HepG2 (cell line): Measurements from ENCODE around the gene DNPH1. TPM values are rescaled to one million over a fixed set of nuclear protein-coding genes. Genes with fewer than 3 reads are reported as not detected.
A peak's percentile ranks its signal among the peaks of the same experiment; 100 is the strongest.

Experiments
- ARID5B ChIP-seq: IDR thresholded peaks from 2 replicates; pipeline ENCODE4 v1.4.0; 2020; ENCODE audit warnings: mild to moderate bottlenecking, missing genetic modification reagents
- DPF2 ChIP-seq: sonication (generic); formaldehyde crosslinking; IDR thresholded peaks from 2 replicates; pipeline ENCODE4 v1.4.0; 2020; ENCODE audit warnings: mild to moderate bottlenecking, low read depth, missing genetic modification reagents, borderline replicate concordance
- GATAD1 ChIP-seq: IDR thresholded peaks from 2 replicates; pipeline ENCODE4 v1.6.1; 2016; ENCODE audit warnings: missing genetic modification reagents, missing compliant biosample characterization
- GPBP1L1 ChIP-seq: sonication (generic); formaldehyde crosslinking; IDR thresholded peaks from 2 replicates; pipeline ENCODE4 v1.5.0; 2020; ENCODE audit warnings: mild to moderate bottlenecking, missing genetic modification reagents
- MEIS2 ChIP-seq: sonication (generic); formaldehyde crosslinking; IDR thresholded peaks from 2 replicates; pipeline ENCODE4 v1.9.0; 2021; ENCODE audit warnings: mild to moderate bottlenecking, missing genetic modification reagents
- PRDM10 ChIP-seq: sonication (generic); formaldehyde crosslinking; IDR thresholded peaks from 2 replicates; pipeline ENCODE4 v1.4.0; 2020; ENCODE audit warnings: low read depth, missing genetic modification reagents
- SNAPC5 ChIP-seq: sonication (generic); formaldehyde crosslinking; IDR thresholded peaks from 2 replicates; pipeline ENCODE4 v1.8.1; 2023; ENCODE audit warnings: mild to moderate bottlenecking, missing genetic modification reagents, borderline replicate concordance
- SP140L ChIP-seq: sonication (generic); formaldehyde crosslinking; IDR thresholded peaks from 2 replicates; pipeline ENCODE4 v1.4.0; 2020; ENCODE audit warnings: missing genetic modification reagents, borderline replicate concordance
- TBX2 ChIP-seq: sonication (generic); formaldehyde crosslinking; IDR thresholded peaks from 2 replicates; pipeline ENCODE4 v1.5.0; 2020; ENCODE audit warnings: missing genetic modification reagents, mild to moderate bottlenecking, borderline replicate concordance
- TIGD3 ChIP-seq: sonication (generic); formaldehyde crosslinking; IDR thresholded peaks from 2 replicates; pipeline ENCODE4 v1.5.1; 2020; ENCODE audit warnings: mild to moderate bottlenecking, missing genetic modification reagents, borderline replicate concordance
- YEATS4 ChIP-seq: sonication (generic); formaldehyde crosslinking; IDR thresholded peaks from 2 replicates; pipeline ENCODE4 v1.4.0; 2020; ENCODE audit warnings: missing genetic modification reagents, borderline replicate concordance
- ZFP90 ChIP-seq: sonication (generic); formaldehyde crosslinking; IDR thresholded peaks from 2 replicates; pipeline ENCODE4 v1.8.0; 2022; ENCODE audit warnings: missing genetic modification reagents, mild to moderate bottlenecking, inconsistent platforms, borderline replicate concordance
- ZNF235 ChIP-seq: sonication (generic); formaldehyde crosslinking; IDR thresholded peaks from 2 replicates; pipeline ENCODE4 v1.8.1; 2023; ENCODE audit warnings: mild to moderate bottlenecking, missing genetic modification reagents, borderline replicate concordance
- ZNF256 ChIP-seq: sonication (generic); formaldehyde crosslinking; conservative IDR thresholded peaks from 2 replicates; pipeline ENCODE4 v1.4.0; 2020; ENCODE audit warnings: missing genetic modification reagents
- ZNF558 ChIP-seq: sonication (generic); formaldehyde crosslinking; IDR thresholded peaks from 2 replicates; pipeline ENCODE4 v1.9.0; 2022; ENCODE audit warnings: mild to moderate bottlenecking, missing genetic modification reagents, borderline replicate concordance
- ZNF674 ChIP-seq: sonication (generic); formaldehyde crosslinking; IDR thresholded peaks from 2 replicates; pipeline ENCODE4 v1.5.0; 2020; ENCODE audit warnings: low read depth, mild to moderate bottlenecking, missing genetic modification reagents
- polyA plus RNA-seq, 8 experiments: library from polyadenylated mRNA; depleted of rRNA in 3 of 8; stranded (reverse) in 7 of 8; unstranded in 1 of 8; fragments of >200 nt; fragmentation: Illumina TruSeq in 4 of 8; extraction: Trizol in 4 of 8; gene quantifications; 2 replicates each; pipeline versions ENCODE4 v1.2.1 to v1.2.3, GENCODE V29; 2011 to 2016; ENCODE audit warnings: low read depth in 4 of 8, missing spikeins in 1 of 8, mixed read lengths in 1 of 8; ENCODE audit not compliant: insufficient read depth in 1 of 8
- total RNA-seq, 5 experiments: library from RNA; depleted of rRNA; stranded (reverse); fragments of >200 nt; fragmentation: Illumina TruSeq; extraction: Trizol; gene quantifications; 2 replicates each; pipeline ENCODE4 v1.2.3, GENCODE V29; 2016; ENCODE audit warnings: low read depth in 1 of 5

Gene DNPH1
- total and polyA plus RNA-seq, 2 of the 13 experiments (the other 11 are each of a cell fraction or from before 2014, with no cell fraction given): 56.5 to 75.1 TPM

- TF ChIP-seq MEIS2 (CRISPR knock-in tag) (peak; percentile 89), ZFP90 (CRISPR knock-in tag) (peak; percentile 97; the same call in 1 of the 2 replicates), GPBP1L1 (no peak), ARID5B (CRISPR knock-in tag) (peak; percentile 33; the same call in 1 of the 2 replicates), YEATS4 (CRISPR knock-in tag) (peak; percentile 100), ZNF235 (CRISPR knock-in tag) (peak; percentile 91; the same call in 1 of the 2 replicates), ZNF256 (CRISPR knock-in tag) (0 out of 2 replicates have a peak, but pooled peaks have one; percentile 23), ZNF674 (CRISPR knock-in tag) (no peak; the same call in 1 of the 2 replicates), SP140L (no peak), ZNF558 (CRISPR knock-in tag) (peak; percentile 21; the same call in 1 of the 2 replicates), DPF2 (no peak), TIGD3 (CRISPR knock-in tag) (peak; percentile 86; the same call in 1 of the 2 replicates), PRDM10 (CRISPR knock-in tag) (no peak), GATAD1 (peak; percentile 39; the same call in 1 of the 2 replicates), SNAPC5 (CRISPR knock-in tag) (peak; percentile 94; the same call in 1 of the 2 replicates), TBX2 (CRISPR knock-in tag) (peak; percentile 58; the same call in 1 of the 2 replicates)
These were observed at the start of gene DNPH1 (continued) for GRCh38 chr6:43228951-43229802.
